K562 (cell line): ENCODE data around the gene ZC3H10. TPM values are rescaled to one million over a fixed set of nuclear protein-coding genes. Genes with fewer than 3 reads are reported as not detected.
A peak's percentile ranks its signal among the peaks of the same experiment; 100 is the strongest.

Experiments
- ARHGAP35 ChIP-seq: fragments of 450-650 bp; IDR thresholded peaks from 2 replicates; pipeline ENCODE4 v1.6.1; 2018; ENCODE audit not compliant: partially characterized antibody
- DMBX1 ChIP-seq: fragments of 250-450 bp; sonication (Bioruptor Pico); IDR thresholded peaks from 2 replicates; pipeline ENCODE4 v1.8.0; 2022; ENCODE audit warnings: inconsistent platforms, mild to moderate bottlenecking, moderate library complexity, borderline replicate concordance
- EP400 ChIP-seq: fragments of 450-650 bp; IDR thresholded peaks from 2 replicates; pipeline ENCODE4 v1.6.1; 2017; ENCODE audit warnings: antibody characterized with exemption, mild to moderate bottlenecking, moderate library complexity
- ETS2 ChIP-seq: IDR thresholded peaks from 2 replicates; pipeline ENCODE4 v1.6.1; 2016; ENCODE audit warnings: borderline replicate concordance, missing genetic modification characterization, mild to moderate bottlenecking, moderate library complexity, missing compliant biosample characterization; ENCODE audit not compliant: poor library complexity, severe bottlenecking
- GABPA ChIP-seq: fragments of 200-800 bp; sonication (Bioruptor generic); conservative IDR thresholded peaks from 2 replicates; pipeline ENCODE4 v1.6.1; 2016; ENCODE audit warnings: low read depth, missing genetic modification characterization, missing compliant biosample characterization
- ILK ChIP-seq: fragments of 450-650 bp; IDR thresholded peaks from 2 replicates; pipeline ENCODE4 v1.6.1; 2016; ENCODE audit warnings: missing genetic modification characterization, low read depth, mild to moderate bottlenecking, missing compliant biosample characterization, moderate library complexity, borderline replicate concordance
- MAFG ChIP-seq: fragments of 450-650 bp; conservative IDR thresholded peaks from 2 replicates; pipeline ENCODE4 v1.6.1; 2016; ENCODE audit warnings: missing genetic modification characterization, missing compliant biosample characterization
- MYBL2 ChIP-seq, 2 experiments: fragments of 450-650 bp in 1 of 2; sonication (generic) in 1 of 2; formaldehyde crosslinking in 1 of 2; IDR thresholded peaks; 2 replicates each; pipeline versions ENCODE4 v1.6.1 to v1.8.1; 2017 to 2022; ENCODE audit warnings: borderline replicate concordance in 1 of 2, inconsistent platforms in 1 of 2, low read depth in 1 of 2, mild to moderate bottlenecking in 1 of 2, missing genetic modification reagents in 1 of 2, moderate library complexity in 1 of 2
- RBM39 ChIP-seq: fragments of 200-400 bp; formaldehyde crosslinking; optimal IDR thresholded peaks from 2 replicates; pipeline ENCODE3; 2018; ENCODE audit warnings: low read depth, low read length
- TEAD2 ChIP-seq: fragments of 450-650 bp; IDR thresholded peaks from 2 replicates; pipeline ENCODE4 v1.6.1; 2016; ENCODE audit warnings: missing genetic modification characterization, control low read depth, missing compliant biosample characterization
- YY1 ChIP-seq, 3 experiments: IDR thresholded peaks; 2 replicates each; pipeline ENCODE4 v1.6.1; 2011; ENCODE audit warnings: low read length in 2 of 3, mild to moderate bottlenecking in 2 of 3, moderate library complexity in 2 of 3, borderline replicate concordance in 1 of 3, control low read depth in 1 of 3, low read depth in 1 of 3; ENCODE audit not compliant: insufficient read depth in 3 of 3, insufficient replicate concordance in 2 of 3, control insufficient read depth in 1 of 3, insufficient read length in 1 of 3; ENCODE audit errors: extremely low read depth in 1 of 3
- ZNF57 ChIP-seq: fragments of 450-650 bp; formaldehyde crosslinking; IDR thresholded peaks from 2 replicates; pipeline ENCODE4 v1.4.0; 2020; ENCODE audit warnings: mild to moderate bottlenecking, moderate library complexity
- ZNF717 ChIP-seq: fragments of 250-450 bp; sonication (Bioruptor Pico); IDR thresholded peaks from 2 replicates; pipeline ENCODE4 v1.5.0; 2021
- polyA plus RNA-seq, 8 experiments: library from polyadenylated mRNA; depleted of rRNA in 4 of 8; stranded (reverse) in 5 of 8; unstranded in 3 of 8; fragments of >200 nt; fragmentation: Nextera tagmentation in 2 of 8; fragmentation: Illumina TruSeq in 1 of 8; extraction: Ambion mirVana in 2 of 8; extraction: Trizol in 1 of 8; gene quantifications; 2 replicates each; pipeline versions ENCODE4 v1.2.1 to v1.2.3, GENCODE V29; 2011 to 2014; ENCODE audit warnings: inconsistent platforms in 1 of 8, missing spikeins in 1 of 8
- total RNA-seq, 7 experiments: library from RNA; depleted of rRNA in 6 of 7; stranded (reverse); fragments of >200 nt in 6 of 7; fragmentation: Illumina TruSeq in 2 of 7; extraction: Trizol in 2 of 7; gene quantifications; 2 replicates each; pipeline versions ENCODE4 v1.2.1 to v1.2.3, GENCODE V29; 2011 to 2021; ENCODE audit warnings: low replicate concordance in 1 of 7
- TF ChIP-seq, protein P1 (sequence below): fragments of 450-650 bp; formaldehyde crosslinking; IDR thresholded peaks from 2 replicates; pipeline ENCODE4 v1.4.0; 2020; ENCODE audit warnings: mild to moderate bottlenecking, moderate library complexity
- TF ChIP-seq, protein P2 (sequence below): fragments of 250-450 bp; sonication (Bioruptor Pico); IDR thresholded peaks from 2 replicates; pipeline ENCODE4 v1.8.0; 2021; ENCODE audit warnings: moderate library complexity, mild to moderate bottlenecking, inconsistent platforms
- TF ChIP-seq, protein P3 (sequence below): sonication (generic); formaldehyde crosslinking; IDR thresholded peaks from 2 replicates; pipeline ENCODE4 v1.9.0; 2022; ENCODE audit warnings: mild to moderate bottlenecking, missing genetic modification reagents
- TF ChIP-seq, protein P4 (sequence below), 2 experiments: IDR thresholded peaks in 1 of 2; conservative IDR thresholded peaks in 1 of 2; 2 replicates each; pipeline ENCODE4 v1.6.1; 2016; ENCODE audit warnings: low read depth in 2 of 2, mild to moderate bottlenecking in 1 of 2, missing compliant biosample characterization in 1 of 2, missing genetic modification characterization in 1 of 2, moderate library complexity in 1 of 2
- TF ChIP-seq, protein P5 (sequence below): fragments of 250-450 bp; sonication (Bioruptor Pico); IDR thresholded peaks from 2 replicates; pipeline ENCODE4 v1.5.0; 2021; ENCODE audit warnings: mild to moderate bottlenecking, borderline replicate concordance

Gene ZC3H10
- total and polyA plus RNA-seq, 9 of the 15 experiments (the other 6 are each of a cell fraction or from before 2014, with no cell fraction given): 0.31 to 4.1 (median 1.6) TPM

DNA sequence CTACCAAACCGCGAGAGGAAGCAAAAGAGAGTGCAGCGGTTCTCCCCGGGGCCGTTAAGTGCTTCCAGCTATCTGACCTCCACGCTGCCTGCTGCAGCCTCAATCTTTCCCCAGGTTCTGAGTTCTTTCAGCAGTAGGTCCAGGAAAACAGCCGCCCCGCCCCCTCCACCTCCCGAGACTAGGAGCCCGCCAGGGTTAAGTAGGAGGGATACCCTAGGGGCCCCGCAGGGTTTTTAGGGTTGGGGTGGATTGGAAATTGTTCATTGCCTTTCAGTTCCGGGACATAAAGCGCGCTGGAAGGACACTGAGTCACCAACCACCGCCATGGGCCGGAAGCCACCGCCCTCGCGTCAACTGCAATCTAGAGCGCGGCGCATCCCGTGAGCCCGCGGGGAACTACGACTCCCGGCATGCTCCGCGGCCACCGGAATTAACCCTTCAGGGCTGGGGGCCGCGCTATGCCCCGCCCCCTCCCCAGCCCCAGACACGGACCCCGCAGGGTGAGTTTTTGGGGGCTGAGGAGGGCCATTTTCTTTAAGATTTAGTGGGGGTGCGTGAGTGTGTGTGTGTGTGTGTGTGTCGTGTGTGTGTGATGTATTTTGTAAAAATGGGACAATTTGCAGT is 34.2 kb downstream of the ZC3H10 start, which contains the start of gene MYL6B (continued):
- TF ChIP-seq, protein P1, sequence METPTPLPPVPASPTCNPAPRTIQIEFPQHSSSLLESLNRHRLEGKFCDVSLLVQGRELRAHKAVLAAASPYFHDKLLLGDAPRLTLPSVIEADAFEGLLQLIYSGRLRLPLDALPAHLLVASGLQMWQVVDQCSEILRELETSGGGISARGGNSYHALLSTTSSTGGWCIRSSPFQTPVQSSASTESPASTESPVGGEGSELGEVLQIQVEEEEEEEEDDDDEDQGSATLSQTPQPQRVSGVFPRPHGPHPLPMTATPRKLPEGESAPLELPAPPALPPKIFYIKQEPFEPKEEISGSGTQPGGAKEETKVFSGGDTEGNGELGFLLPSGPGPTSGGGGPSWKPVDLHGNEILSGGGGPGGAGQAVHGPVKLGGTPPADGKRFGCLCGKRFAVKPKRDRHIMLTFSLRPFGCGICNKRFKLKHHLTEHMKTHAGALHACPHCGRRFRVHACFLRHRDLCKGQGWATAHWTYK (CRISPR knock-in tag): no peak; the same call in 1 of the 2 replicates
- TF ChIP-seq, protein P2, sequence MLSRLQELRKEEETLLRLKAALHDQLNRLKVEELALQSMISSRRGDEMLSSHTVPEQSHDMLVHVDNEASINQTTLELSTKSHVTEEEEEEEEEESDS (CRISPR knock-in tag): no peak
- TF ChIP-seq DMBX1 (CRISPR knock-in tag) (no peak), RBM39 (no peak), ARHGAP35 (no peak), ZNF57 (no peak), TEAD2 (no peak), ETS2 (no peak), EP400 (peak; percentile 89), ILK (tag) (no peak), ZNF717 (CRISPR knock-in tag) (no peak), MYBL2 (IDR thresholded peaks at IDR 0.05; ENCODE audit: low read depth) (no peak), MYBL2 (CRISPR knock-in tag; IDR thresholded peaks at IDR 0.05; ENCODE audit: borderline replicate concordance) (no peak), MAFG (tag) (0 out of 2 replicates have a peak, but pooled peaks have one; percentile 0), GABPA (peak; percentile 94), YY1 (IDR thresholded peaks at IDR 0.05; ENCODE audit: borderline replicate concordance in 1 of 3, control insufficient read depth in 1 of 3, extremely low read depth in 1 of 3, insufficient read depth in 3 of 3, insufficient read length in 1 of 3, insufficient replicate concordance in 2 of 3, low read depth in 1 of 3, low read length in 2 of 3) (peak; percentile 47 to 94 (median 88))
- TF ChIP-seq, protein P3, sequence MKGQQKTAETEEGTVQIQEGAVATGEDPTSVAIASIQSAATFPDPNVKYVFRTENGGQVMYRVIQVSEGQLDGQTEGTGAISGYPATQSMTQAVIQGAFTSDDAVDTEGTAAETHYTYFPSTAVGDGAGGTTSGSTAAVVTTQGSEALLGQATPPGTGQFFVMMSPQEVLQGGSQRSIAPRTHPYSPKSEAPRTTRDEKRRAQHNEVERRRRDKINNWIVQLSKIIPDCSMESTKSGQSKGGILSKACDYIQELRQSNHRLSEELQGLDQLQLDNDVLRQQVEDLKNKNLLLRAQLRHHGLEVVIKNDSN (CRISPR knock-in tag): no peak
- TF ChIP-seq, protein P4, sequence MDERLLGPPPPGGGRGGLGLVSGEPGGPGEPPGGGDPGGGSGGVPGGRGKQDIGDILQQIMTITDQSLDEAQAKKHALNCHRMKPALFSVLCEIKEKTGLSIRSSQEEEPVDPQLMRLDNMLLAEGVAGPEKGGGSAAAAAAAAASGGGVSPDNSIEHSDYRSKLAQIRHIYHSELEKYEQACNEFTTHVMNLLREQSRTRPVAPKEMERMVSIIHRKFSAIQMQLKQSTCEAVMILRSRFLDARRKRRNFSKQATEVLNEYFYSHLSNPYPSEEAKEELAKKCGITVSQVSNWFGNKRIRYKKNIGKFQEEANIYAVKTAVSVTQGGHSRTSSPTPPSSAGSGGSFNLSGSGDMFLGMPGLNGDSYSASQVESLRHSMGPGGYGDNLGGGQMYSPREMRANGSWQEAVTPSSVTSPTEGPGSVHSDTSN (CRISPR knock-in tag; IDR thresholded peaks at IDR 0.05; ENCODE audit: low read depth): no peak
- TF ChIP-seq, protein P4 (tag; conservative IDR thresholded peaks at IDR 0.05; ENCODE audit: low read depth): no peak
- TF ChIP-seq, protein P5, sequence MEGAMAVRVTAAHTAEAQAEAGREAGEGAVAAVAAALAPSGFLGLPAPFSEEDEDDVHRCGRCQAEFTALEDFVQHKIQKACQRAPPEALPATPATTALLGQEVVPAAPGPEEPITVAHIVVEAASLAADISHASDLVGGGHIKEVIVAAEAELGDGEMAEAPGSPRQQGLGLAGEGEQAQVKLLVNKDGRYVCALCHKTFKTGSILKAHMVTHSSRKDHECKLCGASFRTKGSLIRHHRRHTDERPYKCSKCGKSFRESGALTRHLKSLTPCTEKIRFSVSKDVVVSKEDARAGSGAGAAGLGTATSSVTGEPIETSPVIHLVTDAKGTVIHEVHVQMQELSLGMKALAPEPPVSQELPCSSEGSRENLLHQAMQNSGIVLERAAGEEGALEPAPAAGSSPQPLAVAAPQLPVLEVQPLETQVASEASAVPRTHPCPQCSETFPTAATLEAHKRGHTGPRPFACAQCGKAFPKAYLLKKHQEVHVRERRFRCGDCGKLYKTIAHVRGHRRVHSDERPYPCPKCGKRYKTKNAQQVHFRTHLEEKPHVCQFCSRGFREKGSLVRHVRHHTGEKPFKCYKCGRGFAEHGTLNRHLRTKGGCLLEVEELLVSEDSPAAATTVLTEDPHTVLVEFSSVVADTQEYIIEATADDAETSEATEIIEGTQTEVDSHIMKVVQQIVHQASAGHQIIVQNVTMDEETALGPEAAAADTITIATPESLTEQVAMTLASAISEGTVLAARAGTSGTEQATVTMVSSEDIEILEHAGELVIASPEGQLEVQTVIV (CRISPR knock-in tag): no peak
